GM23338 (cell line): Measurements from ENCODE around the gene PERCC1.

Experiments used
- CREB1 ChIP-seq: fragments of 250-450 bp; sonication (Bioruptor Pico); IDR thresholded peaks from 2 replicates; pipeline ENCODE4 v1.5.0; 2020; ENCODE audit warnings: low read depth, mild to moderate bottlenecking, moderate library complexity
- EZH2 ChIP-seq: fragments of 200-600 bp; sonication (generic); IDR thresholded peaks from one replicate; pipeline ENCODE4 v1.8.0; 2017; ENCODE audit warnings: antibody characterized with exemption, mild to moderate bottlenecking, low read depth; ENCODE audit not compliant: unreplicated experiment
- EZH2phosphoT487 ChIP-seq: fragments of 200-600 bp; sonication (generic); IDR thresholded peaks from one replicate; pipeline ENCODE4 v1.8.1; 2018; ENCODE audit warnings: antibody characterized with exemption; ENCODE audit not compliant: unreplicated experiment
- NANOG ChIP-seq: IDR thresholded peaks from 2 replicates; pipeline ENCODE4 v1.6.1; 2016; ENCODE audit warnings: antibody characterized with exemption, borderline replicate concordance
- ZNF331 ChIP-seq: fragments of 250-450 bp; sonication (Bioruptor Pico); IDR thresholded peaks from 2 replicates; pipeline ENCODE4 v1.5.0; 2020; ENCODE audit warnings: low read depth, mild to moderate bottlenecking, moderate library complexity
- TF ChIP-seq, protein P1 (sequence below), 2 experiments: fragments of 200-600 bp in 1 of 2; sonication (generic) in 1 of 2; conservative IDR thresholded peaks; 2 replicates each; pipeline versions ENCODE4 v1.5.1 to v1.6.1; 2016 to 2017; ENCODE audit warnings: antibody characterized with exemption in 2 of 2, low read depth in 2 of 2, mild to moderate bottlenecking in 2 of 2, moderate library complexity in 1 of 2
- TF ChIP-seq, protein P2 (sequence below): IDR thresholded peaks from 2 replicates; pipeline ENCODE4 v1.6.1; 2016; ENCODE audit warnings: antibody characterized with exemption
- TF ChIP-seq, protein P3 (sequence below): IDR thresholded peaks from one replicate; pipeline ENCODE4 v1.6.1; 2018; ENCODE audit warnings: antibody characterized with exemption; ENCODE audit not compliant: unreplicated experiment

DNA sequence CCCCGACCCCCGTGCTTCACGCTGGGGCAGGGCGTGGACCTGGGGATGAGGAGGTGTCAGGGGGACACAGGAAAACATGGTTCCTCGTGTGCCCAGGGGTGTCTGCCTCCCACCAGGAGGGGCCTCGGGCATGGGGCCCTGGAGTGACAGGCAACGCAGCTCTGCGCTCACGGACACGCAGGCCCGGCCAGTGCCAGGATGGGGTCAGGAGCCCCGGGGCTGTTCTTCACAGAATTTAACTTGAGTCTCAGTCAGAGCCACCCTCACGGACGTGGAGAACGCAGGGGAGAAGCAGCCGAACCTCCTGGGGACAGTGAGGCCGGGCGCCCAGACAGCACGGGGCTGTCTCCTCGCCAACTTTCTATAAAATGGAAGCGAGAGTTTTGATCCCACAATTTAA lies 33.1 kb upstream of the PERCC1 start:
- TF ChIP-seq, protein P1, sequence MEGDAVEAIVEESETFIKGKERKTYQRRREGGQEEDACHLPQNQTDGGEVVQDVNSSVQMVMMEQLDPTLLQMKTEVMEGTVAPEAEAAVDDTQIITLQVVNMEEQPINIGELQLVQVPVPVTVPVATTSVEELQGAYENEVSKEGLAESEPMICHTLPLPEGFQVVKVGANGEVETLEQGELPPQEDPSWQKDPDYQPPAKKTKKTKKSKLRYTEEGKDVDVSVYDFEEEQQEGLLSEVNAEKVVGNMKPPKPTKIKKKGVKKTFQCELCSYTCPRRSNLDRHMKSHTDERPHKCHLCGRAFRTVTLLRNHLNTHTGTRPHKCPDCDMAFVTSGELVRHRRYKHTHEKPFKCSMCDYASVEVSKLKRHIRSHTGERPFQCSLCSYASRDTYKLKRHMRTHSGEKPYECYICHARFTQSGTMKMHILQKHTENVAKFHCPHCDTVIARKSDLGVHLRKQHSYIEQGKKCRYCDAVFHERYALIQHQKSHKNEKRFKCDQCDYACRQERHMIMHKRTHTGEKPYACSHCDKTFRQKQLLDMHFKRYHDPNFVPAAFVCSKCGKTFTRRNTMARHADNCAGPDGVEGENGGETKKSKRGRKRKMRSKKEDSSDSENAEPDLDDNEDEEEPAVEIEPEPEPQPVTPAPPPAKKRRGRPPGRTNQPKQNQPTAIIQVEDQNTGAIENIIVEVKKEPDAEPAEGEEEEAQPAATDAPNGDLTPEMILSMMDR (conservative IDR thresholded peaks at IDR 0.05; ENCODE audit: low read depth in 2 of 2), result no peak
- TF ChIP-seq, protein P2, sequence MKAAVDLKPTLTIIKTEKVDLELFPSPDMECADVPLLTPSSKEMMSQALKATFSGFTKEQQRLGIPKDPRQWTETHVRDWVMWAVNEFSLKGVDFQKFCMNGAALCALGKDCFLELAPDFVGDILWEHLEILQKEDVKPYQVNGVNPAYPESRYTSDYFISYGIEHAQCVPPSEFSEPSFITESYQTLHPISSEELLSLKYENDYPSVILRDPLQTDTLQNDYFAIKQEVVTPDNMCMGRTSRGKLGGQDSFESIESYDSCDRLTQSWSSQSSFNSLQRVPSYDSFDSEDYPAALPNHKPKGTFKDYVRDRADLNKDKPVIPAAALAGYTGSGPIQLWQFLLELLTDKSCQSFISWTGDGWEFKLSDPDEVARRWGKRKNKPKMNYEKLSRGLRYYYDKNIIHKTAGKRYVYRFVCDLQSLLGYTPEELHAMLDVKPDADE, result no peak
- TF ChIP-seq CREB1 (CRISPR knock-in tag), result no peak
- TF ChIP-seq EZH2phosphoT487, result no peak
- TF ChIP-seq, protein P3, sequence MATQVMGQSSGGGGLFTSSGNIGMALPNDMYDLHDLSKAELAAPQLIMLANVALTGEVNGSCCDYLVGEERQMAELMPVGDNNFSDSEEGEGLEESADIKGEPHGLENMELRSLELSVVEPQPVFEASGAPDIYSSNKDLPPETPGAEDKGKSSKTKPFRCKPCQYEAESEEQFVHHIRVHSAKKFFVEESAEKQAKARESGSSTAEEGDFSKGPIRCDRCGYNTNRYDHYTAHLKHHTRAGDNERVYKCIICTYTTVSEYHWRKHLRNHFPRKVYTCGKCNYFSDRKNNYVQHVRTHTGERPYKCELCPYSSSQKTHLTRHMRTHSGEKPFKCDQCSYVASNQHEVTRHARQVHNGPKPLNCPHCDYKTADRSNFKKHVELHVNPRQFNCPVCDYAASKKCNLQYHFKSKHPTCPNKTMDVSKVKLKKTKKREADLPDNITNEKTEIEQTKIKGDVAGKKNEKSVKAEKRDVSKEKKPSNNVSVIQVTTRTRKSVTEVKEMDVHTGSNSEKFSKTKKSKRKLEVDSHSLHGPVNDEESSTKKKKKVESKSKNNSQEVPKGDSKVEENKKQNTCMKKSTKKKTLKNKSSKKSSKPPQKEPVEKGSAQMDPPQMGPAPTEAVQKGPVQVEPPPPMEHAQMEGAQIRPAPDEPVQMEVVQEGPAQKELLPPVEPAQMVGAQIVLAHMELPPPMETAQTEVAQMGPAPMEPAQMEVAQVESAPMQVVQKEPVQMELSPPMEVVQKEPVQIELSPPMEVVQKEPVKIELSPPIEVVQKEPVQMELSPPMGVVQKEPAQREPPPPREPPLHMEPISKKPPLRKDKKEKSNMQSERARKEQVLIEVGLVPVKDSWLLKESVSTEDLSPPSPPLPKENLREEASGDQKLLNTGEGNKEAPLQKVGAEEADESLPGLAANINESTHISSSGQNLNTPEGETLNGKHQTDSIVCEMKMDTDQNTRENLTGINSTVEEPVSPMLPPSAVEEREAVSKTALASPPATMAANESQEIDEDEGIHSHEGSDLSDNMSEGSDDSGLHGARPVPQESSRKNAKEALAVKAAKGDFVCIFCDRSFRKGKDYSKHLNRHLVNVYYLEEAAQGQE, result no peak
- TF ChIP-seq EZH2, result no peak
- no peak for TF ChIP-seq ZNF331 (CRISPR knock-in tag)
- no peak for TF ChIP-seq NANOG
